HG03060 (cell line): ENCODE data around the gene SF1.

Experiments used
- ATAC-seq: cut with Tn5 transposase; IDR thresholded peaks from one replicate; pipeline ENCODE4 v1.9.1; 2021; ENCODE audit warnings: low read depth, moderate number of reproducible peaks; ENCODE audit not compliant: unreplicated experiment

The SF1 gene

GRCh38 chr11:64714666-64715065 is 63.7 kb downstream of the SF1 start:
- ATAC-seq: no peak
